Activated CD4-positive, alpha-beta T cell treated with anti-CD3 and anti-CD28 coated beads, Interleukin-2, Interleukin-4, amounts not matched to agents 100 ng/mL and 50 ng/mL, durations not matched to agents 16 hours and 8 hours (primary cell): ENCODE measurements around the gene SF3B2.
"Not testable (repeated sequence)": the region's sequence is repeated elsewhere in the genome, so short reads cannot be mapped to it uniquely, and the experiment has no call there.

Experiments used
- DNase-seq: peaks from one replicate; pipeline ENCODE4 v3.0.0-alpha.2; 2020; ENCODE audit warnings: low spot score

SF3B2 gene

GRCh38 chr11:66015936-66016792, 36.0 kb upstream of the SF3B2 start:
- no peak for DNase-seq

- no peak for DNase-seq
Measured at GRCh38 chr11:66016793-66017177, 35.4 kb upstream of the SF3B2 start.

DNA sequence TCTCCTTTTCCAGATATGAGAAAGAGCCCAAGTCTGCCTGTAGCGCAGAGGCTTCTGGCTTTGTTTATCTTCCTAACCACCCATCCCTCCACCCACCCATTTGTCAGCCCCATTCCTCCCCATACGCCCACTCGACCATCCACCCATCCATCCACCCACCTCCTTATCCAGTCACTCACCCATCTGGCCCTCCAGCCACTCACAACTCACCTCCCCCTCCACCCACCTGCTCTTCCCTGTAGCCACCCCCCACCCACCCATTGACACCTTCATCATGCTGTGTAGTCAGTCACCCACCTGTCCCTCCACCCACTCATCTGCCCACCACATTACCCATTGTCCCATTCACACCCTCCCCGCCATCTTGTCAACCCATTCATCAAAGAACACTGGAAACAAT, 34.8 kb upstream of the SF3B2 start:
- DNase-seq: no peak

GRCh38 chr11:66020212-66020611, 32.0 kb upstream of the SF3B2 start:
- DNase-seq: no peak

DNA sequence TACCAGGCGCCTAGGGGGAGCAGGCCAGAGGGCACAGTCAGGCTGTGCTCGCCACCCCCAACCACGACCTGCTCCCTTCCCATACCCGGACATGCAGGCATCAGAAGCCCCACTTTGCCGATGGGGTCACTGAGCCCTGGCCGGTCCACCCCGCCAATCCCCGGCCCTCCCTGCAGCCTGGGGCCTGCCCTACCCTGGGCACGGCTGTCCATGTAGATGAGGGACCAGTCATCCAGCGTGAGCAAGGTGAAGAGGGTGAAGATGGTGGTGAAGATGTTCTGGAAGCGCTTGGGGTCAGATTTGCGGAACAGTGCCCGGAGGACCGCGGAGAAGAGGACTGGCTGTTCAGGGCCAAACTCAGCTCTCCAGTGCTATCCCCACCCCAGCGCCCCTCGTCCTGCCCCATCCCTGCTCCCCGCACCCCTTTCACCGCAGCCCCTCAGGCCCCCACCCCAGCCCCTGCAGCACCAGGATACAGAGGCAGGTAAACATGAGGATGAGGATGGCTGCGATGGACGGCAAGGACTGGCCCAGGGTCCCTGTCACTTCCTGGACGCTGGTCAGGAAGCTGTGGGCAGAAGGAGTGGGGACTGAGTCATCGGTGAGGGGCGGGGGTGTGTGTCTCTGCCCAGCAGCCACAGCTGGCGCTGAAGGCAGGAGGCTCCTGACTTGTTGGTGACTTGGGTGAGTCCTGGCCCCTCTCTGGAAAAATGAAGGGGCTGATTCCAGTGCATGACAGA, 31.4 kb upstream of the SF3B2 start:
- DNase-seq: peak; percentile 26

DNA sequence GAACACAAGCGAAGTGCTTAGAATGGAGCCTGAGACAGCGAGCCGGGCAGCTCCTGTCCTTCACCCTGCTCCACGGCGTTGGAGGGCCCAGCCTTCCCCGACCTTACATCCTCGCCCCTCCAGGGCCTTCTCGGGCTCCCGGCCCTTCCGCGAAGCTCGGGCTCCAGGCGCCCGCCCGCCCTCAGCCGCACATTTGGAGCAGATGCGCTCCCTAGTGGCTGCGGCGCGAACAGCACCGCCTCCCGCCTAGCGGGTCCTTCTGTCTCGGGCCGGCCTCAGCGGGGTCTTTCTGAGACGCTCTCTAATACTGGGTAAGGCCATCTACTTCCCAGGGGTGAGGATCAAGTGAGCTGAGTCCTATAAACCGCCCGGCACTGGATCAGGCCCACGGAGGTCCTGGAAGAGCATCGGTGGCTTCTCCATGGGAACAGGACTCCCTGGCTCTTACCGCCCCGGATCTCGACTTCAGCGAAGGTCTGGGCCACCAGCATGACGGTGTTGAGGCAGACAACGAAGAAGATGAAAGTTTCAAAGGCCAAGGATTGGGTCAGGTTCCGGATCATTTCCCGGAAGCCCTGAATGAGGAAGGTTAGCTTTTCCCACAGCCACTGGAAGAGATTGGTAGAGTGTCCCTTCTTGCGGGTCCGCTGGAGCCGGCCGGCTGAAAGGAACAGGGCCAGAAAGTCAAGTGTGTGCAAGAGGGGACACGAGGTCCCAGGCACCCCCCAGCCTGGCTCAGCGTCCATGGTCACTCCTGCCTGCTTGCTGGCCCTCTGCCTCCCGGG, 29.6 kb upstream of the SF3B2 start:
- peak; percentile 75 for DNase-seq

GRCh38 chr11:66023186-66023440, 29.1 kb upstream of the SF3B2 start:
- DNase-seq: not testable (repeated sequence)

GRCh38 chr11:66026017-66026529, 26.1 kb upstream of the SF3B2 start, which contains the start of gene CATSPER1:
CATSPER1 (minus strand) TSS chr11:66026479; CDS start chr11:66026379, 100 bp downstream.
- no peak for DNase-seq

DNA sequence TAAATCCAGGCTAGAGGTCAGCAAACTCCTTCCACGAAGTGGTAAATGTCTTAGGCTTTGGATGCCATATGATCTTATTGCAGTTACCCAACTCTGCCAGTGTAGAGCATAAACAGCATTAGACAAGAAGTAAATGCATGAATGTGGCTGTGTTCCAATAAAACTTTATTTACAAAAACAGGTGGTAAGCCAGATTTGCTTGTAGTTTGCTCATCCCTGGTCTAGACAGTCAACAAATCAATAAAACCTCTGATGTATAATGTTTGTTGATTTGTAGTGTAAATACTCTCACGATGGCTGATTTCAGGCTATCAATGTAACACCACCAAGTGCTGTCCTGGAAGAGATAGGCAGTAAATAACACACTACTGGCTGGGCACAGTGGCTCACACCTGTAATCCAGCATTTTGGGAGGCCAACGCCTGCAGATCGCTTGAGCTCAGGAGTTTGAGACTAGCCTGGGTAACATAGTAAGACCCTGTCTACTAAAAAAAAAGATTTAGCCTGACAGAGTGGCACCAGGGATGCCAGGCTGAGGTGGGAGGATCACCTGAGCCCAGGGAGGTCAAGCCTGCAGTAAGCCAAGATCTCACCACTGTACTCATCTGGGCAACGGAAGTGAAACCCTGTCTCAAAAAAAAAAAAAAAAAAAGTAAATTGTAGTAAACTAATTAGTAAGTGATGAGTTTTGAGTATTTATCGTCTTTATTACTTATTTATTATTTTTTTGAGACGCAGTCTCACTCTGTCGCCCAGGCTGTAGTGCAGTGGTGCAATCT, 19.0 kb upstream of the SF3B2 start:
- DNase-seq: no peak

- no peak for DNase-seq
Measured at GRCh38 chr11:66035653-66036333, 16.4 kb upstream of the SF3B2 start.

- no peak for DNase-seq
Measured at GRCh38 chr11:66036334-66036710, 15.8 kb upstream of the SF3B2 start.

GRCh38 chr11:66037327-66037726, 14.8 kb upstream of the SF3B2 start:
- no peak for DNase-seq

GRCh38 chr11:66039765-66040164, 12.4 kb upstream of the SF3B2 start:
- DNase-seq: no peak

- DNase-seq: no peak
Measured at GRCh38 chr11:66042227-66042995, 9.8 kb upstream of the SF3B2 start.

GRCh38 chr11:66042996-66043906, 8.9 kb upstream of the SF3B2 start:
- no peak for DNase-seq

- no peak for DNase-seq
Measured at GRCh38 chr11:66044757-66045156, 7.4 kb upstream of the SF3B2 start.

DNA sequence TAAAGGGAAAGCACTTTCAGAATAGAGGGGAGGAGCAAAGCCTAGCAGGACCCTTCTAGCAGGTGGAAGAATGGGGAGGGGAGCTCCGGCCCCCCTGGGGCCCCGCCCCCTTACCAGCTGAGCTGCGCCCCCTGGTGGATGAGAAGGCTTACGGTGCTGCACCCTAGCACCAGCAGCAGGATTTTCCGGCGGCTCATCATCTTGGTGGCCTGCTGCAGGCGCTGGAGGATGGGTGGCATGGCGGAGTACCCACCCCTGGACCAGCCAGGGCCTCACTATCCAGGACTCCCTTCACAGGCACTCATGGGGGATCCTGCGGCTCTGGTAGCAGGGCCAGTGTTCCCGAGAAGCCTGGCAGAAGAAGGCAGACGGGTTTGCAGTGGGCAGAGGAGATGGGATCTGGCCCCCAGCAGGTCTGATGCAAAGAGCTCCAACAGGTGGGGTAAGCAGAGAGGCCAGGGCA, 7.0 kb upstream of the SF3B2 start:
- peak; percentile 85 for DNase-seq

- DNase-seq: no peak
Measured at GRCh38 chr11:66046901-66047300, 5.3 kb upstream of the SF3B2 start.
